GM06990 (cell line): ENCODE data around the gene USP34.
"Not testable (repeated sequence)": the region's sequence is repeated elsewhere in the genome, so short reads cannot be mapped to it uniquely, and the experiment has no call there.

Experiments used
- DNase-seq: peaks from one replicate; pipeline ENCODE4 v3.0.0-alpha.2; 2011; ENCODE audit not compliant: insufficient read length; ENCODE audit errors: extremely low read depth
- H3K27me3 ChIP-seq: replicated peaks from 2 replicates; pipeline ENCODE4 v1.6.0; 2011; ENCODE audit warnings: low read length; ENCODE audit not compliant: control insufficient read depth, insufficient read depth
- H3K36me3 ChIP-seq: 2 replicates; pipeline ENCODE4 v1.5.1; 2011; ENCODE audit warnings: low read length; ENCODE audit not compliant: control insufficient read depth, insufficient read depth
- H3K4me3 ChIP-seq: replicated peaks from 2 replicates; pipeline ENCODE4 v1.5.1; 2011; ENCODE audit warnings: low read depth, mild to moderate bottlenecking, control low read depth, low read length
- CTCF ChIP-seq: IDR thresholded peaks from 2 replicates; pipeline ENCODE4 v1.5.1; 2011; ENCODE audit warnings: low read length, control low read depth, mild to moderate bottlenecking, inconsistent platforms; ENCODE audit not compliant: insufficient read depth, poor library complexity, severe bottlenecking

The USP34 gene

DNA sequence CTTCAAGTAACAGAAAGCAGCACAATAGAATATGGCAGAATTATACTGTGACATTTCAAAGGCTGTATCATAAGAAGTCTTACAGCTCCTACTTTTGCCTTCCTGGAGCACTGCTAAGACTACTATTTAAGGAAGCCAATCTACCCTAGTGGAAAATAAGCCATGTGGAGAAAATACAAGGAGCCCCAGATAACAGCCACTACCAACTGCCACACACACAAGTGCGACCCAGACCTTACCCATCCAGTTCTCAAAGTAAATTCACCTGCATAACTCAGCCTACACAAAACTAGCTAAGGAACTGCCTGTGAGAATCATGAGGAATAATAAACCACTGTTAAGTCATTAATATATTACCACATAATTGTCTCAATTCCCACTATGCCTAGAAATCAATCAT is 66.4 kb downstream of the USP34 start:
- peaks cover 2% of the 10 kb centered on the region; the same call in 1 of the 2 replicates for H3K36me3 ChIP-seq
- DNase-seq = no peak
- H3K27me3 ChIP-seq = no peaks in the 10 kb centered on the region
- no peak for TF ChIP-seq CTCF
- no peak overlapping the region for H3K4me3 ChIP-seq

GRCh38 chr2:61398413-61398812 is 72.5 kb downstream of the USP34 start:
- TF ChIP-seq CTCF = no peak
- H3K4me3 ChIP-seq = no peak overlapping the region
- H3K27me3 ChIP-seq = no peaks in the 10 kb centered on the region
- no peak for DNase-seq
- peaks cover 2% of the 10 kb centered on the region for H3K36me3 ChIP-seq

DNA sequence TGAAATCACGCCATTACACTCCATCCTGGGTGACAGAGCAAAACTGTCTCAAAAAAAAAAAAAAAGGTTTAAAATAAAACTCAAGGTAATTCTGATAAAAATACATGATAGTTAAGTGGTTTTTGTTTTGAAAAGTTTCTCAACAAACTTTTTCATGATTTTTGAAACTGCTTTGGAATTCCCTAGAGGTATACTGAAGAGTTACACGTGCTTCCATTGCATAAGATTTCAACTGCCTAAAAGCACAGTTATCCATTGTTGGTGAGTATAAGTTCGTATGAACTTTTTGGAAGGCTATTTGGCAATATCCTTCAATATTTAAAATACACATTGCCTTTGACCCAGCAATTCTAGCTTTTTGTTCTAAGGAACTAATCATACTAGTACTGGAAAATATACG is 74.9 kb downstream of the USP34 start:
- Histone ChIP-seq H3K36me3 (peaks cover 3% of the 10 kb centered on the region; the same call in 1 of the 2 replicates), H3K27me3 (no peaks in the 10 kb centered on the region), H3K4me3 (no peak overlapping the region)
- no peak for DNase-seq
- no peak for TF ChIP-seq CTCF

- DNase-seq, H3K36me3 ChIP-seq, H3K27me3 ChIP-seq: not testable (repeated sequence)
Observed at GRCh38 chr2:61387588-61387987, 83.3 kb downstream of the USP34 start.

DNA sequence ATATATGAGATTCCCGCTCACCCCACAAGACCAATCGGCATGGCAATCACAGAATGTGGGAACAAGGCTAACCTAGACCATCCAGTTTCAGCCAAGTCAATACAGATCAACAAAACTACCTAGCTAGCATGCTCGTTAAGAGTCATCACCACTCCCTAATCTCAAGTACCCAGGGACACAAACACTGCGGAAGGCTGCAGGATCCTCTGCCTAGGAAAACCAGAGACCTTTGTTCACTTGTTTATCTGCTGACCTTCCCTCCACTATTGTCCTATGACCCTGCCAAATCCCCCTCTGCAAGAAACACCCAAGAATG is 90.0 kb downstream of the USP34 start:
- not testable (repeated sequence) for DNase-seq, H3K4me3 ChIP-seq, H3K27me3 ChIP-seq, H3K36me3 ChIP-seq

More at GRCh38 chr2:61387588-61387987, 83.3 kb downstream of the USP34 start:
- H3K4me3 ChIP-seq = not testable (repeated sequence)

DNA sequence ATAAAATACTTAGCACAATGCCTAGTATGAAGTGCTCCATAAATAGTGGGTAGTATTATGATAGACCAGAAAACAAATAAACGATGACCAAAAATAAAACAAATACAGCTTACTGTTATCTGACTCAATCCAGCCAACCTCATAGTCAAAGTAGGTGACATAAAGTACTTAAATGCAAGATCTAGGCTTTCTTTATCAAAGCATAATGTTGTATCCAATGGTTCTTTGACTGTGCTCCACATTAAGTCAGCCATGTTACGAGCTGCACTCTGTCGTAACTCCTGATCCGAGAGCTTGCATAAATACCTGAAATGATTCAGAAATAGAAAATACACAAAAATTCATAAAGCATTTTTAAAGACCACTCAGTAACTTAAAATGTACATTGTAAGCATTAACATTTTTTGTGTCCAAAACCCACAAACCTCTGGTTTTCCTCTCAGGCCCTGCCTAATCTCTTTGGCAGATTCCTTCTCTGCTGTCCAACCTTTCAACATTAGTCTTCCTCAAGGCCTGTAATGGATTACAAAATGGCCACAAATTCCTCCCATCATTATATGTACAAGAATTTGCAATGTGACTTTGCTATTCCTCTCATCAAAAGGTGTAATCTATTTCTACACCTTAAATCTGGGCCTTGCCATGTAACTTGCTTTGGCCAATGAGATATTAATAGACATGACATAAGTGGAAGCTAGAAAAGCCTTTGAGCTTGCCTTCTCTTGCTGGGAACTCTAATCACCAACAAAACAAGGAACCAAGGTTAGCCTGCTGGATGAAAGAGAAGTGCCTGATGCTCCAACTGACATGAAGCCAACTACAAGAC is 90.6 kb downstream of the USP34 start:
- no peak overlapping the region for H3K4me3 ChIP-seq
- no peak for DNase-seq
- peaks cover 8% of the 10 kb centered on the region for H3K36me3 ChIP-seq
- no peaks in the 10 kb centered on the region for H3K27me3 ChIP-seq
- TF ChIP-seq CTCF = no peak

DNA sequence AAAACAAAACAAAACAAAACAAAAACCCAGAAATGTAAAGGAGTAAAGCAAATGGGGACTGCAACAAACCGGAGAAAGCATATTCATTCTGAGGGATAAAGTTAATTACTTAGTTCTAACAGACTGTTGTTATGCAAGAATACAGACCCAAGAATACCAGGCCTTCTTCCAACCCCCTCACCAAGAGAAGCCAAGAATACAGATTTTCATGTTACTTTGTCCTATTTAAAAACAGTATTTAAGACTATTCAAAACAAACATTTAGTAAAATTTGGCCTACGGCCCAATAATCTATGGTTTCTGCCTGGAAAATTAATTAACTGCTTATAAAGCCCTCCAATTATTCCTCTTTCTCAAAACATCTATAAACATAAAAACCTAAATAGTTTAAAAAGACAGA is 91.4 kb downstream of the USP34 start:
- DNase-seq = no peak
- TF ChIP-seq CTCF = no peak
- no peak overlapping the region for H3K4me3 ChIP-seq
- no peaks in the 10 kb centered on the region for H3K27me3 ChIP-seq
- peaks cover 8% of the 10 kb centered on the region for H3K36me3 ChIP-seq
